HG03175 (cell line): Measurements from ENCODE around the gene EZR.
A peak's percentile ranks its signal among the peaks of the same experiment; 100 is the strongest.

ENCODE experiments used
- ATAC-seq: cut with Tn5 transposase; IDR thresholded peaks from one replicate; pipeline ENCODE4 v1.9.1; 2021; ENCODE audit warnings: mild to moderate bottlenecking, moderate library complexity; ENCODE audit not compliant: unreplicated experiment

The EZR gene

GRCh38 chr6:158819977-158820622 is 932 bp upstream of the EZR start:
- ATAC-seq, result no peak

DNA sequence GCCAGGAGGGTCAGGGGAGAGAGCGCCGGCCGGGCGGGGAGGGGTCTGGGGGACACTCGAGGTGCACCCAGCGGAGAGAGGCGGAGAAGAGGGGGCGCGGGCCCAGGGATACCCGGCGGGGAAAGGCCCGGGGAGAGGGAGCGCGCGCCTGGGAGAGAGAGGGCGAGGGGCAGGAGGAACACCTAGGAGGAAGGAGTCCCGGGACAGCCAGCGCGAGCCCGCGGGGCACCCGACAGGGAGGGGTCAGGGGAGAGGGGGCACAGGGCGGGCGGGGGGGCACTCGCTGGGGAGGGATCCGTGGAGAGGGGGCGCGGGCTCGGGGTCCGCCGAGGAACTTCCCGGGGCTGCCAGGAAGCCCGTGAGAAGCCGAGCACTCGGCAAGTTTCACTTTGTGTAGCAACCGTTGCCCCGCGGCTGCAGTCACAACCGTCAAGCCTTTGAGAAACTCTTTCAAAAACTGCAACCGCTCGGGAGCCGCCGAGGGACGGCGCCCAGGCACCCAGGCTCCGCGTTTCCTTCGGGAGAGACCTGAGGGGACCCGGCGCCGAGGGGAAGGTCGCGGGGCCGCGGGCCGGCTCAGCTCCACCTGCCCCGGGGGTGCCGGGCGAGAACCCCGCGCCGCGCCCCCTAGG is 471 bp downstream of the EZR start:
- peak; percentile 40 for ATAC-seq

DNA sequence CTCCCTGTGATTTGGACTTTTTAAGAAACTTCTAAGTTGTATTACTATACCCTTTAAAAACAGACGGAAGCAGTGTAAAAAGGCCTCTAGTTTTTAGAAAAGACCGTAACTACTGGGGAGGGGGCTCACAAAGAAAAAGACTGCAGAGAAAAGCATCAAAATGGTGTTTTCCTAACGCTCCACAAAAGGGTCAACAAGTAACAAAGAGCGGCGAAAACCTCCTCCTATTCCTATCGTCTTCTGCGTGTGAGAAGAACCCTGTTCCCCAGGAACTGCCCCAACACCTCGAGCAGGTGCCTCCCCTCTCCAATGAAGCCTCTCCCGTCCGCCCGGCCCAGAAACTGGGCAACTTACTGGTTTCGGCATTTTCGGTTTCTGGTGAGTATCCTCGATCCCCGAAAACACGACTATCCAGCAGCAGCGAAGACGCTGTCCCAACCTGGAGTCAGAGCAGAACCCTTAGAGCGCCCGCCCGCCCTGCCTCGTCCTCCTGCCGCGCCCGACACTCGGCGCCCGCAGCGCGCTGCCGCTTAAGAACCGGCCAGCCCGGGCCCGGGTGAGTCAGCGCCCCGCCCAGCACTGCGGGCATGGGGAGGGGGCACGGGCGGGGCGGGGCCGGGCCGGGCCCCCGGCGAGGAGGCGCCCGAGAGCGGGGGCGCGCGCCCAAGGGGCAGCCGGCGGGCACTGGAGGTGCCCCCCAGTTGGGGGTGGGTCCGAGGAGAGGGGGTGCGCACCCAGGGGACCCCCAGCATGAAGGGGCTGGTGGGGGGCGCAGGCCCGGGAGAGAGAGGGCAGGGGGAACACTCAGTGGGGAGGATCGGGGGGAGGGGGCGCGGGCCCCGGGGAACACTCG is 1.2 kb downstream of the EZR start:
- ATAC-seq, result peak; percentile 34

DNA sequence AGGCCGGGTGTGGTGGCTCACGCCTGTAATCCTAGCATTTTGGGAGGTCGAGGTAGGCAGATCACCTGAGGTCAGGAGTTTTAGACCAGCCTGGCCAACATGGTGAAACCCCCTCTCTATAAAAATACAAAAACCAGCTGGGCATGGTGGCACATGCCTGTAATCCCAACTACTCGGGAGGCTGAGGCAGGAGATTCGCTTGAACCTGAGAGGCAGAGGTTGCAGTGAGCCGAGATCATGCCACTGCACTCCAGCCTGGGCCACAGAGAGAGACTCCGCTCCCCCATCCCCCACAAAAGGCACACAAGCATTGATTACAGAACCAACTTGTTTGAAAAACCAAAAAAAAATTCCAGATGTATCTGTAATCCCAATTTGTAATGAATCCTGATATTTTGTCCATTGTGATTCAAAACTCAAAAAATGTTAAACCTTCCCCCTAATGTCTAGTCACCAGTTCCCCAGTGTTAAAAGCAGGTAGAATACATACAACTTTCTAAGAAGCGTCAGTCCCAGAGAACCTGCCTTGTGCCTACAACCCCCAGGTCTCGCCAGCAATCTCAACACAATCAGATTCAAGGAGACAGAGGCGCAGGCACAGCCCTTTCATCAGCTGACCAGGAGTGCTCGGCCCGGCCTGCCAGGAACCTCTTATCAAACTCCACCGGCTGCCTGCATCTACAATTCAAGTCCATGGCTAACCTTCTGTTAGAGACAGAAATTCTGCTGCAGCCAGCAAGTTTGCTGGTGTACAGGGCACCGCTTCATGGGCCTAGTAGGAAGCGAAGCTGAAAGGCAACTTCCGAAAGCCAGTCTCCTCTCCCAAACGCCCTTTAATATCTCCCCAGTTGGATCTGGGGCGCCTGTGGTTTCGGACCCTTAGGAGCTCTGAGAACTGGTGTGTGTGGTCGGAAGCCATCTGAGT is 2.1 kb downstream of the EZR start:
- ATAC-seq, result no peak

GRCh38 chr6:158816329-158816728 is 2.8 kb downstream of the EZR start:
- no peak for ATAC-seq

GRCh38 chr6:158815907-158816306 is 3.3 kb downstream of the EZR start:
- no peak for ATAC-seq

- no peak for ATAC-seq
Measured at GRCh38 chr6:158815379-158815724, 3.8 kb downstream of the EZR start.

GRCh38 chr6:158813032-158813431 is 6.1 kb downstream of the EZR start:
- ATAC-seq, result no peak

DNA sequence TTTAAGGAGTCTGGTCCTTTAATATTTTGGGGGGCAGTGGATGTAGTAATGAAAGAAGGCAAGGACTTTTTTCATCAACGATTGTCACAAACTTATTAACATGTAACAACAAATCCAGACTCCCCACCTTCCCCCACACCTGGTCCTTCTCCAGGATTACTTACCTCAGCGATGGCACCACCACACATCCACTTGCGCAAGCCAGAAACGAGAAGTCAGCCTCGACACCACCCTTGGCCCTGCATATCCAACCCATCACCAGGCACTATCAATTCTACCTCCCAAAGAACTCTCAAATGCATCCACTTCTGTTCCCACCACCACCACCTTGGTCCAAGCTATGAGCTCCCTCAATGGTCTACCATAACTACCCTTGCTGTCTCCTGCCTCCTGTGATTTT is 6.6 kb downstream of the EZR start:
- no peak for ATAC-seq

DNA sequence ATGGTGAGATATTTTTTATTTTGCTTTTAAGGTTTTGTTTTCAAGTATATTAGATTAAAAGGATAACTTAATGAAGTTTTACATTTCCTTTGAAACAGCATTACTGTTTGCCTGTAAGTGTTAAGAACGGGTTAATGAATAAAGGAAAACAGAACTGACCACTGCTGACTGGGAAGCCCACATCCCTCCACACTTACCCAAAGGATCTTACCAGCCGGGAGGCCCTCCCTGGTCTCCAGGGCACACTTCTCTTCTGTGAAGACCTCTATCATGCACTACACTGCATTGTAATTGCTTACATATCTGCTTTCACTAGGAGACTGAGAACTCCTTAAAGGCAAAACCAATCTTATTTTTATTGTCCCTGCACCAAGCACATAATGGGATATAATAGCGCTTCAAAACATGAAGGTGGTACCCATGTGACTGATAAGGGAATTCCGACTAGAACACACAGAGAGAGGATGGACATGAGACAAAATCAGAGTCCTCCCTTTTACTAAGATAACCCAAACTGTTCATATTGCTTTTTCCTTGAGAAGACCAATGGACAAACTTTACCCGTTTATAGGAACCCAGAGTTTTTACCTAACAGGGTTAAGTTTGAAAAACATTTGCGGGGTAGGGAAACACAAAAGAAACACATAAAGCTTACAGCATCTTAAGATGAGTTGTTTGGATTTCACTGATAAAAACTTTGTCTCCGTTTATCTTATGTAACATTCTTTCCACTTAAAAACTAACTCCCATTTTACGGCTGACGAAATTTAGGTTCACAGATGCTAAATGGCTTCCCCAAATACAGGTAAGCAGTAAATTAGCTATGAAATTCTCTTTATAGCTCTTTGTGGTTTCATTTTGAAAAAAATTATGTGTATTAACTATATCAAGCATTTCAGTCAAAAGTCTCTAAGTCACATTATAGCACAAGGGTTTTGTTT is 8.7 kb downstream of the EZR start:
- ATAC-seq, result no peak

GRCh38 chr6:158808941-158809678 is 10.1 kb downstream of the EZR start:
- ATAC-seq, result peak; percentile 76

GRCh38 chr6:158808442-158808833 is 10.7 kb downstream of the EZR start:
- no peak for ATAC-seq

DNA sequence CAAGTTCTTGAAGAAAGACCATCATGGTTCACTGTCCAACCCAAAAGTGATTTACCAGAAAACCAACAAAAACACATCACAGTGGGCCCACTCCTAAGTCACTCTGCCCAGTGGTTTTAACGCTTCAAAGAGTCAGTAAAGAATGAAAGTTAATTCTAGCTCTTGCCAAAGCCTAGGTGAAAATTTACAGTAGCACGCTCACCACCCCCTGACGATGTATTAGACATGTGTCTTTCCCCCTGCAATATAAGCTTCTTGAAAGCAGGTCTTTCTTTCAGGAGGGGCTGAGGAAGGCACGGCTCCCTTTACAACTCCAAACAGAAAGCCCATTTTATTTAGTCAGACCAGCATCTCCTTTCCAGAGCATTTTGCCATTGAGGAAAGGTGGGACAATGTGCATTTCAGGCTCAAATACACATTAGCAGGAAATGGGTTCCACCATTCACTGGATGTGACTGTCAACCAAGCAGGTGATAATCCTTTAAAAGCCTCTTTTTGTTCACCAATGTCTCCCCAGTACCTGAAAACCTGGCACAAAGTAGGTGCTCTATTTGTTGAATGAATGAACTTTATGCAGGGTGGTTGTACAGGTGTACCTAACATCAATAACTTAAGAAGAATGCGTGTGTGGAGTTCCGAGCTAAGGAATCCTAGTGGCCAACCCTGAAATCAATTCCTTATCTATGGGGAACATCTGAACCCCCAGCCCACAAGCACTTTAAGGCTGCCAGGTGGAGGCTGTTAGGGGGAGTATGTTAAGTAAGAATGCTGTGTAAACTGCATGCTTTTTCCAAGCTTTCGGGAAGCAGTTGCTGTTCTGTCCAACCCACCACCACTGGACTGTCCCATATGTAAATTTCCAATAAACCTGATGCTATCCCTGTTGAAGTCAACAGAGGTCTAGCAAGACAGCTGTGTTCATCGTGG is 11.4 kb downstream of the EZR start:
- no peak for ATAC-seq

GRCh38 chr6:158805698-158806377 is 13.3 kb downstream of the EZR start:
- no peak for ATAC-seq

- ATAC-seq, result no peak
Measured at GRCh38 chr6:158804207-158804606, 15.0 kb downstream of the EZR start.

DNA sequence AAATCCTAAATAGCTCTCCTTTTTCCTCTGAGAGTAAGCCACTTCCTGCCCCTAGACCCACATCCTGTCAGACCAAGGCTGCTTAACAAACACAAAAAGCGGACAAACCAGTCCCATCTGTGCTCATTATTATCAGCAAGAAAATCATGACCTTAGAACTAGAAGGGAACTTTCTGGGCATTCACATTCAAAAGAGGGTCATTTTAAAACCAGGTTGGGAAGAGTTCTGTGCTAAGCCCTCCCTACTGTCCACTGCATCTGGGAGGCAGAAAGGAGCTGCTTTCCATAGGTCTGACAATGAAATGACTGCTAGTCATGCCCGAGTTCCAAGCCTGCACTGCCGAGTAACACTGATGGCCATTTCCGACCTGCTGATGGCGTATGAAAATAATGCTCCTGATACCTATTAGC is 15.4 kb downstream of the EZR start:
- peak; percentile 78 for ATAC-seq

DNA sequence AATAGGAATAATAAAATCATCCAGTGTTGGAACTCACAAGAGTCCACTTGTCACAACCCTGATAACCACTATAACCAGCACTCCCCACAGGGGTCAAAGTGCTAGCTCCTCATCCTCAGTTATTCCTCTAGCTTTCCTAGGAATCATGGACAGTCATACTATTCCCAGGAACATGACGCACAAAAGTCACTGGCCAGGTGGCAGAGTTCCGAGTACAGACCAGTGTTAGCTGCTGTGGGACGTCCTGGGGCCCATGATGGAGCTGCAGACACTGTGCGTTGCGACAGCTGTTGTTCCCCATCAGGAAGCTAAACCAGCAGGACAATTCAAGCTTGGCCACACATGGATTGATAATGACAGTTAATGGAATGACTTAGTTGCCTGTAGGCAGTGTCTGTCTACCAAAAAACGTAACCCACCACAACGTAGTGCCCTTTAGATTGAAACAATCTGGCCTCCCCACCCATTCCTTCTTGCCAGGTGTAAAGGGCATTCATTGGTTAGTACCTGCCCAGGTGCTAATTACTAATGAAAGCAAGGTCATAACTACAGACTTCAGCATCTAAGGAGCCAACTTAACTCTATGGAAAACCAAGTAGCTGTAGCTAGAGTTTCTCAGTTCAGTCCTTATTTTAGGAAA is 17.4 kb downstream of the EZR start:
- no peak for ATAC-seq
